Measurements from ENCODE around the gene ARL15. TPM values are rescaled to one million over a fixed set of nuclear protein-coding genes. Genes with fewer than 3 reads are reported as not detected.

Gene ARL15
- total and polyA plus RNA-seq, 9 of the 15 experiments (the other 6 are each of a cell fraction or from before 2014, with no cell fraction given) = 18.5 to 80.4 (median 57.0) TPM

- TF ChIP-seq HNRNPK (IDR thresholded peaks at IDR 0.05; ENCODE audit: low read depth, low read length, poor library complexity, severe bottlenecking) (no peak), ZNF347 (CRISPR knock-in tag; IDR thresholded peaks at IDR 0.05; ENCODE audit: low read depth) (no peak), KLF16 (IDR thresholded peaks at IDR 0.05) (peak; percentile 63), SFPQ (IDR thresholded peaks at IDR 0.05; ENCODE audit: low read depth, low read length) (no peak), ESRRA (IDR thresholded peaks at IDR 0.05; ENCODE audit: borderline replicate concordance, low read depth) (peak; percentile 68; the same call in 1 of the 2 replicates), SRSF7 (optimal IDR thresholded peaks at IDR 0.05; ENCODE audit: low read depth, low read length) (no peak), SUPT5H (IDR thresholded peaks at IDR 0.05) (no peak), PHB (CRISPR knock-in tag; IDR thresholded peaks at IDR 0.05) (no peak)
These were observed 16.2 kb downstream of the ARL15 start (continued) for GRCh38 chr5:54294097-54294667.

- H3K9me3 ChIP-seq (replicated peaks; ENCODE audit: control insufficient read depth, insufficient read depth, low read depth, low read length) = no peaks in the 10 kb centered on the region
- H3K4me3 ChIP-seq = no peak overlapping the region
- H3K4me2 ChIP-seq (ENCODE audit: insufficient read depth, low read length) = peak overlapping the region; percentile 29; the same call in 1 of the 2 replicates
- WGBS (ENCODE audit: insufficient coverage, low coverage, missing lambda C conversion rate) = 33% methylated on average over 1 of the region's 1 CpG
- H3K9me1 ChIP-seq (ENCODE audit: control insufficient read depth, insufficient read depth, low read length) = no peaks in the 10 kb centered on the region
- BruUV-seq (replicated peaks) = no TSS peak
- FAIRE-seq (peak; percentile 63), ATAC-seq (peak; percentile 57), DNase-seq (ENCODE audit: extremely low read depth in 1 of 4, low spot score in 3 of 4) (peak in 1 of 4 experiments; percentile 55)
- no peaks in the 10 kb centered on the region for H3K36me3 ChIP-seq (ENCODE audit: control insufficient read depth, insufficient read depth, low read length)
- intact Hi-C loops (cut with micrococcal nuclease) = no loop called here
- peaks cover 98% of the 10 kb centered on the region for H3K79me2 ChIP-seq (ENCODE audit: control insufficient read depth, insufficient read depth, low read length)
- POLR2A ChIA-PET = interaction anchor here (0.6 to 6.9 kb wide), 4 partner anchors 9 to 18 kb away, joined by 3 to 58 read pairs (median 7); partner anchors contain the start of gene ARL15
- CTCF ChIA-PET (ENCODE audit: low intra/inter-chr PET ratio) = no interaction called here
- H2AFZ ChIP-seq (ENCODE audit: low read depth, low read length) = no peak overlapping the region
- H3K9ac ChIP-seq (ENCODE audit: insufficient read depth in 1 of 2, low read depth in 2 of 2, low read length in 2 of 2) = peak overlapping the region in 1 of 2 experiments; percentile 4; a peak in 1 of 4 replicates
- peak overlapping the region; percentile 13; the same call in 1 of the 3 replicates for H3K27ac ChIP-seq (ENCODE audit: extremely low read depth, low read depth, low read length)
- H3K4me1 ChIP-seq (replicated peaks in 1 of 2; ENCODE audit: control insufficient read depth in 2 of 2, insufficient read depth in 2 of 2, low read length in 2 of 2) = peaks cover 9 to 41% of the 10 kb centered on the region in 2 experiments
- H3K27me3 ChIP-seq (ENCODE audit: control insufficient read depth in 2 of 2, insufficient read depth in 2 of 2, low read length in 2 of 2) = no peaks in the 10 kb centered on the region
- peaks cover 23% of the 10 kb centered on the region for H4K20me1 ChIP-seq (replicated peaks; ENCODE audit: control insufficient read depth, insufficient read depth, low read length)
- in situ Hi-C loops (cut with MboI) = no loop called here
- TF ChIP-seq MEIS2 (IDR thresholded peaks at IDR 0.05; ENCODE audit: partially characterized antibody) = peak; percentile 90
- no peak for TF ChIP-seq GATAD2A (IDR thresholded peaks at IDR 0.05)
- no peak for TF ChIP-seq FOXM1 (IDR thresholded peaks at IDR 0.05; ENCODE audit: low read depth)
- TF ChIP-seq FOXM1 (CRISPR knock-in tag; IDR thresholded peaks at IDR 0.05; ENCODE audit: low read depth) = no peak
- TF ChIP-seq HLTF (IDR thresholded peaks at IDR 0.05) = no peak
- TF ChIP-seq TRIM25 (IDR thresholded peaks at IDR 0.05; ENCODE audit: borderline replicate concordance) = no peak
- TF ChIP-seq BRD4 (IDR thresholded peaks at IDR 0.05) = no peak
- no peak for TF ChIP-seq KLF13 (tag; IDR thresholded peaks at IDR 0.05; ENCODE audit: borderline replicate concordance, low read depth)
- TF ChIP-seq NFE2 (IDR thresholded peaks at IDR 0.05; ENCODE audit: low read depth) = peak; percentile 26; the same call in 1 of the 2 replicates
These were observed 17.5 kb downstream of the ARL15 start for GRCh38 chr5:54292866-54293265.

All from K562 (cell line).